K562 (cell line): ENCODE measurements around the gene ENSA. TPM values are rescaled to one million over a fixed set of nuclear protein-coding genes. Genes with fewer than 3 reads are reported as not detected.

ENCODE experiments used
- ATF6 ChIP-seq: sonication (generic); formaldehyde crosslinking; IDR thresholded peaks from 2 replicates; pipeline ENCODE4 v1.4.0; 2020; ENCODE audit warnings: mild to moderate bottlenecking, missing genetic modification reagents
- BRCA1 ChIP-seq, 2 experiments: fragments of 450-650 bp in 1 of 2; sonication (generic) in 1 of 2; formaldehyde crosslinking in 1 of 2; IDR thresholded peaks; 2 replicates each; pipeline versions ENCODE4 v1.5.0 to v1.6.1; 2017 to 2020; ENCODE audit warnings: mild to moderate bottlenecking in 1 of 2, missing genetic modification reagents in 1 of 2
- CAMTA2 ChIP-seq: fragments of 250-450 bp; sonication (Bioruptor Pico); conservative IDR thresholded peaks from 2 replicates; pipeline ENCODE4 v1.5.1; 2022
- CREBBP ChIP-seq: IDR thresholded peaks from one replicate; pipeline ENCODE4 v1.6.1; 2012; ENCODE audit warnings: low read depth, mild to moderate bottlenecking, control low read depth, inconsistent platforms, low read length
- MIER1 ChIP-seq: fragments of 450-650 bp; IDR thresholded peaks from 2 replicates; pipeline ENCODE4 v1.6.1; 2016; ENCODE audit warnings: antibody characterized with exemption, mild to moderate bottlenecking, low read depth
- NFYB ChIP-seq: IDR thresholded peaks from 2 replicates; pipeline ENCODE4 v1.6.1; 2011; ENCODE audit warnings: mild to moderate bottlenecking, moderate library complexity; ENCODE audit not compliant: insufficient read length; ENCODE audit errors: extremely low read depth
- SMAD4 ChIP-seq: fragments of 250-450 bp; sonication (Bioruptor Pico); conservative IDR thresholded peaks from 2 replicates; pipeline ENCODE4 v1.8.0; 2021; ENCODE audit warnings: inconsistent platforms, mild to moderate bottlenecking, moderate library complexity
- STAT6 ChIP-seq: sonication (generic); formaldehyde crosslinking; IDR thresholded peaks from 2 replicates; pipeline ENCODE4 v1.8.1; 2023; ENCODE audit warnings: mild to moderate bottlenecking, missing genetic modification reagents
- TEAD4 ChIP-seq, 2 experiments: sonication (generic) in 1 of 2; formaldehyde crosslinking in 1 of 2; IDR thresholded peaks; 2 replicates each; pipeline versions ENCODE4 v1.6.1 to v1.8.0; 2012 to 2022; ENCODE audit warnings: borderline replicate concordance in 1 of 2, inconsistent platforms in 1 of 2, low read length in 1 of 2, mild to moderate bottlenecking in 1 of 2, missing genetic modification reagents in 1 of 2
- ZNF146 ChIP-seq: IDR thresholded peaks from one replicate; pipeline ENCODE4 v1.6.1; 2018; ENCODE audit warnings: missing compliant biosample characterization; ENCODE audit not compliant: unreplicated experiment
- ZNF311 ChIP-seq: fragments of 250-450 bp; sonication (Bioruptor Pico); IDR thresholded peaks from 2 replicates; pipeline ENCODE4 v1.4.0; 2020; ENCODE audit warnings: mild to moderate bottlenecking, moderate library complexity
- polyA plus RNA-seq, 8 experiments: library from polyadenylated mRNA; depleted of rRNA in 4 of 8; stranded (reverse) in 5 of 8; unstranded in 3 of 8; fragments of >200 nt; fragmentation: Nextera tagmentation in 2 of 8; fragmentation: Illumina TruSeq in 1 of 8; extraction: Ambion mirVana in 2 of 8; extraction: Trizol in 1 of 8; gene quantifications; 2 replicates each; pipeline versions ENCODE4 v1.2.1 to v1.2.3, GENCODE V29; 2011 to 2014; ENCODE audit warnings: inconsistent platforms in 1 of 8, missing spikeins in 1 of 8
- total RNA-seq, 7 experiments: library from RNA; depleted of rRNA in 6 of 7; stranded (reverse); fragments of >200 nt in 6 of 7; fragmentation: Illumina TruSeq in 2 of 7; extraction: Trizol in 2 of 7; gene quantifications; 2 replicates each; pipeline versions ENCODE4 v1.2.1 to v1.2.3, GENCODE V29; 2011 to 2021; ENCODE audit warnings: low replicate concordance in 1 of 7
- TF ChIP-seq, protein P1 (sequence below): fragments of 250-450 bp; sonication (Bioruptor Pico); IDR thresholded peaks from 2 replicates; pipeline ENCODE4 v1.4.0; 2020; ENCODE audit warnings: borderline replicate concordance
- TF ChIP-seq, protein P2 (sequence below): fragments of 250-450 bp; sonication (Bioruptor Pico); IDR thresholded peaks from 2 replicates; pipeline ENCODE4 v1.5.0; 2021

ENSA gene
- total and polyA plus RNA-seq, 9 of the 15 experiments (the other 6 are each of a cell fraction or from before 2014, with no cell fraction given): 68.1 to 605 (median 188) TPM

- TF ChIP-seq, protein P1, sequence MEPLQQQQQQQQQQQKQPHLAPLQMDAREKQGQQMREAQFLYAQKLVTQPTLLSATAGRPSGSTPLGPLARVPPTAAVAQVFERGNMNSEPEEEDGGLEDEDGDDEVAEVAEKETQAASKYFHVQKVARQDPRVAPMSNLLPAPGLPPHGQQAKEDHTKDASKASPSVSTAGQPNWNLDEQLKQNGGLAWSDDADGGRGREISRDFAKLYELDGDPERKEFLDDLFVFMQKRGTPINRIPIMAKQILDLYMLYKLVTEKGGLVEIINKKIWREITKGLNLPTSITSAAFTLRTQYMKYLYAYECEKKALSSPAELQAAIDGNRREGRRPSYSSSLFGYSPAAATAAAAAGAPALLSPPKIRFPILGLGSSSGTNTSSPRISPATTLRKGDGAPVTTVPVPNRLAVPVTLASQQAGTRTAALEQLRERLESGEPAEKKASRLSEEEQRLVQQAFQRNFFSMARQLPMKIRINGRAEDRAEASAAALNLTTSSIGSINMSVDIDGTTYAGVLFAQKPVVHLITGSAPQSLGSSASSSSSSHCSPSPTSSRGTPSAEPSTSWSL (CRISPR knock-in tag): no peak
- no peak for TF ChIP-seq STAT6 (CRISPR knock-in tag)
- TF ChIP-seq ZNF311: no peak
- no peak for TF ChIP-seq CREBBP
- TF ChIP-seq BRCA1 (IDR thresholded peaks at IDR 0.05): no peak
- no peak for TF ChIP-seq BRCA1 (CRISPR knock-in tag; IDR thresholded peaks at IDR 0.05)
- no peak for TF ChIP-seq CAMTA2 (CRISPR knock-in tag)
- TF ChIP-seq TEAD4 (IDR thresholded peaks at IDR 0.05; ENCODE audit: low read length): no peak
- TF ChIP-seq TEAD4 (CRISPR knock-in tag; IDR thresholded peaks at IDR 0.05; ENCODE audit: borderline replicate concordance): no peak
- no peak for TF ChIP-seq MIER1
- TF ChIP-seq SMAD4 (CRISPR knock-in tag): no peak
- TF ChIP-seq NFYB: no peak
- TF ChIP-seq ATF6 (CRISPR knock-in tag): no peak
- TF ChIP-seq ZNF146 (CRISPR knock-in tag): no peak
- TF ChIP-seq, protein P2, sequence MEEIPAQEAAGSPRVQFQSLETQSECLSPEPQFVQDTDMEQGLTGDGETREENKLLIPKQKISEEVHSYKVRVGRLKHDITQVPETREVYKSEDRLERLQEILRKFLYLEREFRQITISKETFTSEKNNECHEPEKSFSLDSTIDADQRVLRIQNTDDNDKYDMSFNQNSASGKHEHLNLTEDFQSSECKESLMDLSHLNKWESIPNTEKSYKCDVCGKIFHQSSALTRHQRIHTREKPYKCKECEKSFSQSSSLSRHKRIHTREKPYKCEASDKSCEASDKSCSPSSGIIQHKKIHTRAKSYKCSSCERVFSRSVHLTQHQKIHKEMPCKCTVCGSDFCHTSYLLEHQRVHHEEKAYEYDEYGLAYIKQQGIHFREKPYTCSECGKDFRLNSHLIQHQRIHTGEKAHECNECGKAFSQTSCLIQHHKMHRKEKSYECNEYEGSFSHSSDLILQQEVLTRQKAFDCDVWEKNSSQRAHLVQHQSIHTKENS: no peak
These were observed 32.4 kb downstream of the ENSA start (continued) for GRCh38 chr1:150596976-150597375.
